LNCAP (cell line): ENCODE results near the gene RAET1G.

ENCODE experiments used
- CTCF ChIP-seq: fragments of 450-650 bp; IDR thresholded peaks from 2 replicates; pipeline ENCODE4 v1.5.1; 2017; ENCODE audit warnings: mild to moderate bottlenecking

Gene RAET1G

GRCh38 chr6:149895833-149896271, 27.1 kb downstream of the RAET1G start:
- no peak for TF ChIP-seq CTCF

- TF ChIP-seq CTCF: no peak
These were observed 27.8 kb downstream of the RAET1G start for GRCh38 chr6:149895048-149895590.

- no peak for TF ChIP-seq CTCF
These were observed 31.7 kb downstream of the RAET1G start for GRCh38 chr6:149891259-149891658.

GRCh38 chr6:149890629-149891045, 32.3 kb downstream of the RAET1G start:
- no peak for TF ChIP-seq CTCF

- TF ChIP-seq CTCF: no peak
These were observed 33.6 kb downstream of the RAET1G start for GRCh38 chr6:149889326-149889725.

GRCh38 chr6:149888659-149889058, 34.3 kb downstream of the RAET1G start:
- TF ChIP-seq CTCF: no peak

- no peak for TF ChIP-seq CTCF
These were observed 34.8 kb downstream of the RAET1G start for GRCh38 chr6:149888093-149888492.

GRCh38 chr6:149887343-149887742, 35.6 kb downstream of the RAET1G start:
- TF ChIP-seq CTCF: no peak
